ENCODE measurements around the gene SMIM33.

SMIM33 gene

GRCh38 chr5:139460455-139460854 lies 10.3 kb upstream of the SMIM33 start:
- Histone ChIP-seq H3K9ac (ENCODE audit: low read depth, low read length, poor library complexity, severe bottlenecking) (no peak overlapping the region), H3K4me3 (ENCODE audit: low read length, poor library complexity, severe bottlenecking) (no peak overlapping the region), H3K36me3 (ENCODE audit: insufficient read depth, low read length) (no peaks in the 10 kb centered on the region), H2AFZ (ENCODE audit: low read length) (no peak overlapping the region), H3K4me2 (ENCODE audit: low read depth, low read length, poor library complexity, severe bottlenecking) (no peak overlapping the region), H3K9me2 (replicated peaks; ENCODE audit: low read depth, low read length) (no peaks in the 10 kb centered on the region), H3K9me3 (ENCODE audit: insufficient read depth, low read depth, low read length) (no peaks in the 10 kb centered on the region), H3F3A (ENCODE audit: low read depth) (no peaks in the 10 kb centered on the region), H3K79me2 (ENCODE audit: insufficient read depth, low read length) (no peaks in the 10 kb centered on the region), H3K4me1 (ENCODE audit: insufficient read depth, low read length, poor library complexity, severe bottlenecking) (peaks cover 25% of the 10 kb centered on the region), H3K27me3 (ENCODE audit: insufficient read depth, low read length, poor library complexity, severe bottlenecking) (no peaks in the 10 kb centered on the region), H4K20me1 (ENCODE audit: insufficient read depth, low read length, poor library complexity, severe bottlenecking) (no peaks in the 10 kb centered on the region)
- TF ChIP-seq EZH2phosphoT487 (IDR thresholded peaks at IDR 0.05; ENCODE audit: borderline replicate concordance) (no peak), CTCF (conservative IDR thresholded peaks at IDR 0.05; ENCODE audit: low read length) (no peak)

- no peaks in the 10 kb centered on the region for H3F3A ChIP-seq (ENCODE audit: low read depth)
- no peaks in the 10 kb centered on the region for H3K79me2 ChIP-seq (ENCODE audit: insufficient read depth, low read length)
- TF ChIP-seq CTCF (conservative IDR thresholded peaks at IDR 0.05; ENCODE audit: low read length), result no peak
- TF ChIP-seq EZH2phosphoT487 (IDR thresholded peaks at IDR 0.05; ENCODE audit: borderline replicate concordance), result no peak
- H3K9ac ChIP-seq (ENCODE audit: low read depth, low read length, poor library complexity, severe bottlenecking), result no peak overlapping the region
- H3K9me3 ChIP-seq (ENCODE audit: insufficient read depth, low read depth, low read length), result no peaks in the 10 kb centered on the region
- H3K27me3 ChIP-seq (ENCODE audit: insufficient read depth, low read length, poor library complexity, severe bottlenecking), result no peaks in the 10 kb centered on the region
- H3K4me2 ChIP-seq (ENCODE audit: low read depth, low read length, poor library complexity, severe bottlenecking), result no peak overlapping the region
- no peak overlapping the region for H2AFZ ChIP-seq (ENCODE audit: low read length)
- H3K9me2 ChIP-seq (replicated peaks; ENCODE audit: low read depth, low read length), result no peaks in the 10 kb centered on the region
- no peaks in the 10 kb centered on the region for H3K36me3 ChIP-seq (ENCODE audit: insufficient read depth, low read length)
- no peak overlapping the region for H3K4me3 ChIP-seq (ENCODE audit: low read length, poor library complexity, severe bottlenecking)
- no peaks in the 10 kb centered on the region for H4K20me1 ChIP-seq (ENCODE audit: insufficient read depth, low read length, poor library complexity, severe bottlenecking)
- peaks cover 25% of the 10 kb centered on the region for H3K4me1 ChIP-seq (ENCODE audit: insufficient read depth, low read length, poor library complexity, severe bottlenecking)
Observed at GRCh38 chr5:139461176-139461575, 9.6 kb upstream of the SMIM33 start.

- Histone ChIP-seq H2AFZ (ENCODE audit: low read length) (no peak overlapping the region), H3K9me3 (ENCODE audit: insufficient read depth, low read depth, low read length) (no peaks in the 10 kb centered on the region), H3K9me2 (replicated peaks; ENCODE audit: low read depth, low read length) (no peaks in the 10 kb centered on the region), H3K27me3 (ENCODE audit: insufficient read depth, low read length, poor library complexity, severe bottlenecking) (no peaks in the 10 kb centered on the region), H3K79me2 (ENCODE audit: insufficient read depth, low read length) (no peaks in the 10 kb centered on the region), H4K20me1 (ENCODE audit: insufficient read depth, low read length, poor library complexity, severe bottlenecking) (no peaks in the 10 kb centered on the region), H3K4me3 (ENCODE audit: low read length, poor library complexity, severe bottlenecking) (no peak overlapping the region), H3K4me2 (ENCODE audit: low read depth, low read length, poor library complexity, severe bottlenecking) (no peak overlapping the region), H3K9ac (ENCODE audit: low read depth, low read length, poor library complexity, severe bottlenecking) (no peak overlapping the region), H3K36me3 (ENCODE audit: insufficient read depth, low read length) (no peaks in the 10 kb centered on the region), H3K4me1 (ENCODE audit: insufficient read depth, low read length, poor library complexity, severe bottlenecking) (peaks cover 25% of the 10 kb centered on the region), H3F3A (ENCODE audit: low read depth) (no peaks in the 10 kb centered on the region)
- no peak for TF ChIP-seq EZH2phosphoT487 (IDR thresholded peaks at IDR 0.05; ENCODE audit: borderline replicate concordance)
- TF ChIP-seq CTCF (conservative IDR thresholded peaks at IDR 0.05; ENCODE audit: low read length), result no peak
Observed at GRCh38 chr5:139461698-139462097, 9.1 kb upstream of the SMIM33 start.

Data from Loucy (cell line).